H9 (cell line): ENCODE measurements around the gene SYNPO. TPM values are rescaled to one million over a fixed set of nuclear protein-coding genes. Genes with fewer than 3 reads are reported as not detected.

Experiments used
- DNase-seq: peaks from one replicate; pipeline ENCODE4 v3.0.0-alpha.2; 2017
- H2AFZ ChIP-seq: one replicate; pipeline ENCODE4 v1.6.1; 2013; ENCODE audit warnings: mild to moderate bottlenecking, low read length, control low read depth, moderate library complexity
- H2AK5ac ChIP-seq: 2 replicates; pipeline ENCODE4 v1.6.1; 2013; ENCODE audit warnings: low read length, control low read depth, mixed read lengths; ENCODE audit not compliant: insufficient read length
- H2BK120ac ChIP-seq: one replicate; pipeline ENCODE4 v1.6.1; 2013; ENCODE audit warnings: low read depth, mild to moderate bottlenecking, low read length, control low read depth, inconsistent platforms; ENCODE audit not compliant: poor library complexity, severe bottlenecking
- H2BK12ac ChIP-seq: 2 replicates; pipeline ENCODE4 v1.6.1; 2013; ENCODE audit warnings: low read length, control low read depth, mixed read lengths, low read depth; ENCODE audit not compliant: insufficient read length
- H2BK15ac ChIP-seq: 2 replicates; pipeline ENCODE4 v1.6.1; 2013; ENCODE audit warnings: low read depth, low read length, control low read depth
- H2BK20ac ChIP-seq: one replicate; pipeline ENCODE4 v1.6.1; 2013; ENCODE audit warnings: low read depth, mild to moderate bottlenecking, low read length, control low read depth, inconsistent platforms; ENCODE audit not compliant: poor library complexity, severe bottlenecking
- H2BK5ac ChIP-seq: 2 replicates; pipeline ENCODE4 v1.6.1; 2013; ENCODE audit warnings: low read length, control low read depth, mixed read lengths; ENCODE audit not compliant: insufficient read length
- H3K14ac ChIP-seq: 2 replicates; pipeline ENCODE4 v1.6.1; 2013; ENCODE audit warnings: low read length, control low read depth; ENCODE audit not compliant: insufficient read depth
- H3K18ac ChIP-seq: 2 replicates; pipeline ENCODE4 v1.6.1; 2013; ENCODE audit warnings: low read depth, mild to moderate bottlenecking, mixed read lengths, low read length, control low read depth; ENCODE audit not compliant: insufficient read length
- H3K23ac ChIP-seq: 2 replicates; pipeline ENCODE4 v1.6.1; 2013; ENCODE audit warnings: low read length, control low read depth, mixed read lengths, low read depth; ENCODE audit not compliant: insufficient read length
- H3K23me2 ChIP-seq: 2 replicates; pipeline ENCODE4 v1.6.1; 2013; ENCODE audit warnings: low read depth, mild to moderate bottlenecking, mixed read lengths, low read length, control low read depth; ENCODE audit not compliant: insufficient read length, poor library complexity, severe bottlenecking
- H3K27ac ChIP-seq: 2 replicates; pipeline ENCODE4 v1.5.1; 2013; ENCODE audit warnings: low read length, control low read depth, mixed read lengths, low read depth; ENCODE audit not compliant: insufficient read length
- H3K27me3 ChIP-seq: 2 replicates; pipeline ENCODE4 v1.6.1; 2013; ENCODE audit warnings: low read length, control low read depth, inconsistent platforms; ENCODE audit not compliant: insufficient read depth
- H3K4ac ChIP-seq: 2 replicates; pipeline ENCODE4 v1.6.1; 2013; ENCODE audit warnings: low read depth, mild to moderate bottlenecking, control low read depth, inconsistent platforms, low read length, moderate library complexity
- H3K4me1 ChIP-seq: 2 replicates; pipeline ENCODE4 v1.6.1; 2013; ENCODE audit warnings: low read length, control low read depth, inconsistent platforms; ENCODE audit not compliant: insufficient read depth
- H3K4me2 ChIP-seq: 2 replicates; pipeline ENCODE4 v1.6.1; 2013; ENCODE audit warnings: low read length, control low read depth, mixed read lengths; ENCODE audit not compliant: insufficient read length, insufficient read depth
- H3K56ac ChIP-seq: 2 replicates; pipeline ENCODE4 v1.6.1; 2013; ENCODE audit warnings: low read depth, mild to moderate bottlenecking, mixed read lengths, low read length, control low read depth; ENCODE audit not compliant: insufficient read length
- H3K79me1 ChIP-seq: 2 replicates; pipeline ENCODE4 v1.6.1; 2013; ENCODE audit warnings: low read depth, mild to moderate bottlenecking, moderate library complexity, low read length, control low read depth, inconsistent platforms; ENCODE audit not compliant: insufficient read depth, poor library complexity, severe bottlenecking
- H3K79me2 ChIP-seq: 2 replicates; pipeline ENCODE4 v1.6.1; 2013; ENCODE audit warnings: low read length, control low read depth, inconsistent platforms; ENCODE audit not compliant: insufficient read depth
- H3K9ac ChIP-seq: 2 replicates; pipeline ENCODE4 v1.6.1; 2013; ENCODE audit warnings: low read length, control low read depth, mixed read lengths; ENCODE audit not compliant: insufficient read length; ENCODE audit errors: extremely low read depth
- H3K9me3 ChIP-seq: one replicate; pipeline ENCODE4 v1.6.1; 2013; ENCODE audit warnings: low read depth, low read length, inconsistent platforms; ENCODE audit not compliant: control insufficient read depth
- H3T11ph ChIP-seq: one replicate; pipeline ENCODE4 v1.6.1; 2013; ENCODE audit warnings: mild to moderate bottlenecking, low read length, control low read depth, inconsistent platforms
- H4K20me1 ChIP-seq: one replicate; pipeline ENCODE4 v1.6.1; 2013; ENCODE audit not compliant: control insufficient read depth, insufficient read length, insufficient read depth
- H4K5ac ChIP-seq: 2 replicates; pipeline ENCODE4 v1.6.1; 2013; ENCODE audit warnings: low read depth, mild to moderate bottlenecking, mixed read lengths, low read length, control low read depth; ENCODE audit not compliant: insufficient read length
- H4K8ac ChIP-seq: replicated peaks from 2 replicates; pipeline ENCODE4 v1.6.1; 2013; ENCODE audit warnings: low read length, control low read depth, mixed read lengths, low read depth; ENCODE audit not compliant: insufficient read length
- H4K91ac ChIP-seq: 2 replicates; pipeline ENCODE4 v1.6.1; 2013; ENCODE audit warnings: low read depth, mild to moderate bottlenecking, moderate library complexity, mixed read lengths, low read length, control low read depth; ENCODE audit not compliant: insufficient read length
- H3K27ac Mint-ChIP-seq, 3 experiments: 2 replicates in 2 of 3; 3 replicates in 1 of 3; pipeline ENCODE4 v1.8.0; 2020 to 2021; ENCODE audit warnings: mixed read lengths in 3 of 3, mild to moderate bottlenecking in 1 of 3, moderate library complexity in 1 of 3
- H3K27me3 Mint-ChIP-seq: 2 replicates; pipeline ENCODE4 v1.8.0; 2021; ENCODE audit warnings: low read depth, mild to moderate bottlenecking, moderate library complexity, mixed read lengths
- H3K36me3 Mint-ChIP-seq, 3 experiments: 2 replicates in 2 of 3; 3 replicates in 1 of 3; pipeline ENCODE4 v1.8.0; 2020 to 2021; ENCODE audit warnings: low read depth in 3 of 3, mixed read lengths in 3 of 3; ENCODE audit not compliant: insufficient read depth in 1 of 3
- H3K4me1 Mint-ChIP-seq, 2 experiments: 2 replicates each; pipeline ENCODE4 v1.8.0; 2020; ENCODE audit warnings: mixed read lengths in 2 of 2
- H3K4me3 Mint-ChIP-seq, 2 experiments: 2 replicates in 1 of 2; 3 replicates in 1 of 2; pipeline ENCODE4 v1.8.0; 2020 to 2021; ENCODE audit warnings: mild to moderate bottlenecking in 2 of 2, mixed read lengths in 2 of 2, moderate library complexity in 1 of 2
- H3K9me3 Mint-ChIP-seq, 2 experiments: 2 replicates in 1 of 2; 3 replicates in 1 of 2; pipeline ENCODE4 v1.8.0; 2020; ENCODE audit warnings: mild to moderate bottlenecking in 2 of 2, mixed read lengths in 2 of 2, moderate library complexity in 1 of 2
- WGBS: extraction: QIAGEN DNeasy Blood & Tissue Kit; methylation state at CpG from one replicate; pipeline ENCODE4 v1.1.7; 2013; ENCODE audit warnings: missing lambda C conversion rate, low lambda C conversion rate, mixed read lengths; ENCODE audit not compliant: insufficient read length; ENCODE audit errors: extremely low coverage; 5-methylcytosine and 5-hydroxymethylcytosine counted together
- total RNA-seq: library from RNA; stranded (reverse); gene quantifications from 2 replicates; pipeline ENCODE4 v1.2.1, GENCODE V29; 2021
- TF ChIP-seq, protein P1 (sequence below): fragments of 200-600 bp; sonication (generic); conservative IDR thresholded peaks from 3 replicates; pipeline ENCODE4 v1.8.0; 2021; ENCODE audit warnings: antibody characterized with exemption, mild to moderate bottlenecking

The SYNPO gene
- total RNA-seq, 1 experiment from 2014 or later: 1.7 TPM

DNA sequence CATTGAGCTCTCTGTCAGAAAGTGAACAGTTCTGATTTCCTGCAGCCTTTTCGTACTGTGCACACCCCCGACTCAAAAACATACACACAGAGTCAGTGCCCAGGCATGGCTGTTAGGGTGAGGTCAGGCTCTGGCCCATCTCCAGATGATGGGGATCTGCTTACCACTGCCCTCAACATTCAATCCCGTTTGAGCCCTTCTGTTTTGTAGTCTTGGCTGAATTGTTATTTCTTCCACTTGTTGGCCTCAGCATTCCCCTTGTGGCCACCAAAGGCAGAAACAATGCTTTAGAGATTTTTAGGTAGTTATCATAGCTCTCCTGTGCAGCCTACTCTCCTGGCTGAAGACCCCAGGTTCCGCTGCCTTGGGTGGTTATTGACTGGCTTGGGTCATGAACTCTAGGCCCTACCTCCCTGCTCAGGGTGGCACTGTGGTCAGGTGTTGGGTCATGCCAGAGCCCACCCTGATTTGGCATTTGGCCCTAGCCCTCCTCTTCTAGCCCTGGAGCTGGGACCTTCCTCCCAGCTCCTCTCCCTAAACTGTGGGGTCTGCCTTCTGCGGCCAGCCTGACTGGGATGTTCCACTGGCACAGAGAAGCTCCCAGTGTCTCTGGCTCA, 12.8 kb downstream of the SYNPO start:
- no peaks in the 10 kb centered on the region for H3K9me3 ChIP-seq
- H2AFZ ChIP-seq: no peak overlapping the region
- no peaks in the 10 kb centered on the region for H4K20me1 ChIP-seq
- H3K23ac ChIP-seq: no peak overlapping the region
- DNase-seq: no peak
- H3K4me2 ChIP-seq: no peak overlapping the region
- no peak overlapping the region for H2BK15ac ChIP-seq
- H2AK5ac ChIP-seq: no peak overlapping the region
- H3T11ph ChIP-seq: no peak overlapping the region
- no peak overlapping the region for H3K4ac ChIP-seq
- no peaks in the 10 kb centered on the region; the same call in 1 of the 2 replicates for H3K27me3 ChIP-seq
- H2BK5ac ChIP-seq: no peak overlapping the region
- H2BK20ac ChIP-seq: no peak overlapping the region
- no peak overlapping the region for H2BK12ac ChIP-seq
- H3K27ac Mint-ChIP-seq: no peak overlapping the region
- H3K79me1 ChIP-seq: no peaks in the 10 kb centered on the region
- peaks cover 14% of the 10 kb centered on the region for H3K27me3 Mint-ChIP-seq
- no peak overlapping the region for H2BK120ac ChIP-seq
- no peak overlapping the region for H3K27ac ChIP-seq
- no peak overlapping the region for H4K8ac ChIP-seq
- H3K56ac ChIP-seq: no peak overlapping the region
- H3K18ac ChIP-seq: no peak overlapping the region
- H3K14ac ChIP-seq: no peak overlapping the region
- H4K91ac ChIP-seq: no peak overlapping the region
- WGBS: no CpG with 5 or more reads among the region's 5 CpGs
- H3K9me3 Mint-ChIP-seq: no peaks in the 10 kb centered on the region
- H3K36me3 Mint-ChIP-seq: no peaks in the 10 kb centered on the region; a peak in 1 of 7 replicates
- H3K4me1 ChIP-seq: no peaks in the 10 kb centered on the region
- no peak overlapping the region for H4K5ac ChIP-seq
- peaks cover 4% of the 10 kb centered on the region for H3K23me2 ChIP-seq
- TF ChIP-seq, protein P1, sequence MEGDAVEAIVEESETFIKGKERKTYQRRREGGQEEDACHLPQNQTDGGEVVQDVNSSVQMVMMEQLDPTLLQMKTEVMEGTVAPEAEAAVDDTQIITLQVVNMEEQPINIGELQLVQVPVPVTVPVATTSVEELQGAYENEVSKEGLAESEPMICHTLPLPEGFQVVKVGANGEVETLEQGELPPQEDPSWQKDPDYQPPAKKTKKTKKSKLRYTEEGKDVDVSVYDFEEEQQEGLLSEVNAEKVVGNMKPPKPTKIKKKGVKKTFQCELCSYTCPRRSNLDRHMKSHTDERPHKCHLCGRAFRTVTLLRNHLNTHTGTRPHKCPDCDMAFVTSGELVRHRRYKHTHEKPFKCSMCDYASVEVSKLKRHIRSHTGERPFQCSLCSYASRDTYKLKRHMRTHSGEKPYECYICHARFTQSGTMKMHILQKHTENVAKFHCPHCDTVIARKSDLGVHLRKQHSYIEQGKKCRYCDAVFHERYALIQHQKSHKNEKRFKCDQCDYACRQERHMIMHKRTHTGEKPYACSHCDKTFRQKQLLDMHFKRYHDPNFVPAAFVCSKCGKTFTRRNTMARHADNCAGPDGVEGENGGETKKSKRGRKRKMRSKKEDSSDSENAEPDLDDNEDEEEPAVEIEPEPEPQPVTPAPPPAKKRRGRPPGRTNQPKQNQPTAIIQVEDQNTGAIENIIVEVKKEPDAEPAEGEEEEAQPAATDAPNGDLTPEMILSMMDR: no peak; the same call in 2 of the 3 replicates
- H3K4me1 Mint-ChIP-seq: peaks cover 21 to 41% of the 10 kb centered on the region in 2 experiments
- H3K9ac ChIP-seq: no peak overlapping the region
- H3K79me2 ChIP-seq: no peaks in the 10 kb centered on the region
- H3K4me3 Mint-ChIP-seq: no peak overlapping the region; a peak in 1 of 5 replicates
